Measurements from ENCODE around the gene OR51B2. TPM values are rescaled to one million over a fixed set of nuclear protein-coding genes. Genes with fewer than 3 reads are reported as not detected.

The OR51B2 gene
- total RNA-seq, 1 experiment from 2014 or later: not detected

DNA sequence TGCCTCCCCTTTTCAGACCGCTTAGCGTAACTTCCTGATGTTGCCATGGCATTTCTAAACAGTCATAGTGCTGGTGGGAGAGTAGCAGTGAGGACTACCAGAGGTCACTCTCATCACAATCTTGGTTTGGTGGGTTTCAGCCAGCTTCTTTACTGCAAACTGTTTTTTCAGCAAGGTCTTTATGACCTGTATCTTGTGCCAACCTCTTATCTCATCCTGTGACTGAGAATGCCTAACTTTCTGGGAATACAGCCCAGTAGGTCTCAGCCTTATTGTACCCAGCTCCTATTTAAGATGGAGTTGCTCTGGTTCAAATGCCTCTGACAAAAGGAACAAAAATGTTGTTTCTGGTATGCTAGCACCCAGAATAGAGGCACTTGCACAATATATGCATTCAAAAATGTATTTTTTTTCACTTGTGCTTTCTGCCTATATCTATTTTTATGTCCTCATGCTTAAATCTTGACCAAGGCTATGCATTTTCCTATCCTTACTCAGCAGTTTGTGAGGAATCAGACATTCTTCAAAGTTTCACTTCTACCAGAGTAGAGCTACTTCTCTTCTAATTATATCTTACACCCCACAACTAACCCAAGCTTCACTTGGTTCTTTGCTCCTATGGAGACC lies 43.5 kb upstream of the OR51B2 start:
- Histone ChIP-seq H4K8ac (replicated peaks; ENCODE audit: insufficient read length, low read depth, low read length) (no peak overlapping the region), H3K23ac (ENCODE audit: insufficient read length, low read depth, low read length) (no peak overlapping the region), H4K91ac (ENCODE audit: insufficient read length, low read depth, low read length) (no peak overlapping the region), H3T11ph (ENCODE audit: low read length) (no peak overlapping the region), H2AK5ac (ENCODE audit: insufficient read length, low read length) (no peak overlapping the region), H3K9me3 (ENCODE audit: control insufficient read depth, low read depth, low read length) (no peaks in the 10 kb centered on the region), H3K14ac (ENCODE audit: insufficient read depth, low read length) (no peak overlapping the region), H2AFZ (ENCODE audit: low read length) (no peak overlapping the region), H3K27ac (ENCODE audit: insufficient read length, low read depth, low read length) (no peak overlapping the region), H3K56ac (ENCODE audit: insufficient read length, low read depth, low read length) (no peak overlapping the region), H3K4me1 (ENCODE audit: insufficient read depth, low read length) (no peaks in the 10 kb centered on the region; the same call in 1 of the 2 replicates), H2BK15ac (ENCODE audit: low read depth, low read length) (no peak overlapping the region), H4K5ac (ENCODE audit: insufficient read length, low read depth, low read length) (no peak overlapping the region), H2BK120ac (ENCODE audit: low read depth, low read length, poor library complexity, severe bottlenecking) (no peak overlapping the region), H2BK12ac (ENCODE audit: insufficient read length, low read depth, low read length) (no peak overlapping the region), H3K9ac (ENCODE audit: extremely low read depth, insufficient read length, low read length) (no peak overlapping the region), H4K20me1 (ENCODE audit: control insufficient read depth, insufficient read depth, insufficient read length) (no peaks in the 10 kb centered on the region), H3K23me2 (ENCODE audit: insufficient read length, low read depth, low read length, poor library complexity, severe bottlenecking) (no peaks in the 10 kb centered on the region), H3K4me2 (ENCODE audit: insufficient read depth, insufficient read length, low read length) (no peak overlapping the region), H3K18ac (ENCODE audit: insufficient read length, low read depth, low read length) (no peak overlapping the region), H2BK20ac (ENCODE audit: low read depth, low read length, poor library complexity, severe bottlenecking) (no peak overlapping the region), H3K79me1 (ENCODE audit: insufficient read depth, low read depth, low read length, poor library complexity, severe bottlenecking) (no peaks in the 10 kb centered on the region), H3K27me3 (ENCODE audit: insufficient read depth, low read length) (no peaks in the 10 kb centered on the region), H3K79me2 (ENCODE audit: insufficient read depth, low read length) (no peaks in the 10 kb centered on the region), H3K4ac (ENCODE audit: low read depth, low read length) (no peak overlapping the region), H2BK5ac (ENCODE audit: insufficient read length, low read length) (no peak overlapping the region)
- Mint-ChIP-seq H3K36me3 (ENCODE audit: insufficient read depth in 1 of 3, low read depth in 3 of 3) (peaks cover 0 to 1% (median 0%) of the 10 kb centered on the region in 3 experiments; a peak in 4 of 7 replicates), H3K4me1 (peaks cover 5 to 12% of the 10 kb centered on the region in 2 experiments), H3K4me3 (no peak overlapping the region), H3K27me3 (ENCODE audit: low read depth) (no peaks in the 10 kb centered on the region), H3K27ac (no peak overlapping the region), H3K9me3 (peaks cover under 1 to 1% of the 10 kb centered on the region in 2 experiments)
- no CpG with 5 or more reads among the region's 2 CpGs for WGBS (ENCODE audit: extremely low coverage, insufficient read length, low lambda C conversion rate)
- no peak for DNase-seq
- TF ChIP-seq, protein P1, sequence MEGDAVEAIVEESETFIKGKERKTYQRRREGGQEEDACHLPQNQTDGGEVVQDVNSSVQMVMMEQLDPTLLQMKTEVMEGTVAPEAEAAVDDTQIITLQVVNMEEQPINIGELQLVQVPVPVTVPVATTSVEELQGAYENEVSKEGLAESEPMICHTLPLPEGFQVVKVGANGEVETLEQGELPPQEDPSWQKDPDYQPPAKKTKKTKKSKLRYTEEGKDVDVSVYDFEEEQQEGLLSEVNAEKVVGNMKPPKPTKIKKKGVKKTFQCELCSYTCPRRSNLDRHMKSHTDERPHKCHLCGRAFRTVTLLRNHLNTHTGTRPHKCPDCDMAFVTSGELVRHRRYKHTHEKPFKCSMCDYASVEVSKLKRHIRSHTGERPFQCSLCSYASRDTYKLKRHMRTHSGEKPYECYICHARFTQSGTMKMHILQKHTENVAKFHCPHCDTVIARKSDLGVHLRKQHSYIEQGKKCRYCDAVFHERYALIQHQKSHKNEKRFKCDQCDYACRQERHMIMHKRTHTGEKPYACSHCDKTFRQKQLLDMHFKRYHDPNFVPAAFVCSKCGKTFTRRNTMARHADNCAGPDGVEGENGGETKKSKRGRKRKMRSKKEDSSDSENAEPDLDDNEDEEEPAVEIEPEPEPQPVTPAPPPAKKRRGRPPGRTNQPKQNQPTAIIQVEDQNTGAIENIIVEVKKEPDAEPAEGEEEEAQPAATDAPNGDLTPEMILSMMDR (conservative IDR thresholded peaks at IDR 0.05): no peak
